ENCODE data around the gene COL11A1.

COL11A1 gene

DNA sequence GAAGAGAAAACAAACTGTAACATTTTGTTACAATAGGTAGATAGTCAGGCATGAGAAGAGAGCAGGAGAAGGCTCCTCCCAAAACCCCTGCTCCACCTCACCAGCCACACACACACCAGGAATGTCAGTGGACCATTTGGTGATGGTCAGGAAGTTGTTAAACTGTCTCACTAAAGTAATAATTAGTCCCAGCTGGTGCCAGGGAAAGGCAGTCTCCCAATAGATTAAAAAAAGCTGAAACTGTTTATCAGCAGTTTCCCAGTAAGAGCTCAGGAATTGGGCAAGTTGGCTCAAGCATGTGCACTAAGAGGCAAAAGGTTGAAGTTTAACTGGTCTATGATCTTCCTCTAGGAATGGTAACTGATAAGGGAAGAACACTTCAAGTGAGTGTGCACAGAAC is 249.6 kb downstream of the COL11A1 start:
- TF ChIP-seq, protein P1, sequence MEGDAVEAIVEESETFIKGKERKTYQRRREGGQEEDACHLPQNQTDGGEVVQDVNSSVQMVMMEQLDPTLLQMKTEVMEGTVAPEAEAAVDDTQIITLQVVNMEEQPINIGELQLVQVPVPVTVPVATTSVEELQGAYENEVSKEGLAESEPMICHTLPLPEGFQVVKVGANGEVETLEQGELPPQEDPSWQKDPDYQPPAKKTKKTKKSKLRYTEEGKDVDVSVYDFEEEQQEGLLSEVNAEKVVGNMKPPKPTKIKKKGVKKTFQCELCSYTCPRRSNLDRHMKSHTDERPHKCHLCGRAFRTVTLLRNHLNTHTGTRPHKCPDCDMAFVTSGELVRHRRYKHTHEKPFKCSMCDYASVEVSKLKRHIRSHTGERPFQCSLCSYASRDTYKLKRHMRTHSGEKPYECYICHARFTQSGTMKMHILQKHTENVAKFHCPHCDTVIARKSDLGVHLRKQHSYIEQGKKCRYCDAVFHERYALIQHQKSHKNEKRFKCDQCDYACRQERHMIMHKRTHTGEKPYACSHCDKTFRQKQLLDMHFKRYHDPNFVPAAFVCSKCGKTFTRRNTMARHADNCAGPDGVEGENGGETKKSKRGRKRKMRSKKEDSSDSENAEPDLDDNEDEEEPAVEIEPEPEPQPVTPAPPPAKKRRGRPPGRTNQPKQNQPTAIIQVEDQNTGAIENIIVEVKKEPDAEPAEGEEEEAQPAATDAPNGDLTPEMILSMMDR (IDR thresholded peaks at IDR 0.05), result no peak
- no peak for TF ChIP-seq ZFX (IDR thresholded peaks at IDR 0.05; ENCODE audit: borderline replicate concordance)

DNA sequence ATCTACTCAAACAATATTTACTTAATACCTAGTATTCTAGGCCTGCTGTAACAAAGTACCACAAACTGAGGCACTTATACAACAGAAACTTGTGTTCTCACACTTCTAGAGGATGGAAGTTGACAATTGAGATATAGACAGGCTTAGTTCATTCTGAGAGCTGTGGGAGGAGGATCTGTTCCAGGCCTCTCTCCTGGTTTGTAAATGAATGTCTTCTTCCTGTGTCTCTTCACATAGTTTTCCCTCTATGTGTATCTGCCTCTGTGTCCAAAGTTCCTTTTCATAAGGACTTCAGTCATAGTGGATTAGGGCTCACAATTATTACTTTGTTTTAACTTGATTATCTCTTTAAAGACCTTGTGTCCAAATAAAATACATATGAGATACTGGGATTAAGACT is 251.1 kb downstream of the COL11A1 start:
- no peak overlapping the region for H3K27ac ChIP-seq
- TF ChIP-seq, protein P1 (IDR thresholded peaks at IDR 0.05), result no peak
- no peak for TF ChIP-seq ZFX (IDR thresholded peaks at IDR 0.05; ENCODE audit: borderline replicate concordance)

More for the DNA sequence above, 249.6 kb downstream of the COL11A1 start:
- H3K27ac ChIP-seq, result no peak overlapping the region

DNA sequence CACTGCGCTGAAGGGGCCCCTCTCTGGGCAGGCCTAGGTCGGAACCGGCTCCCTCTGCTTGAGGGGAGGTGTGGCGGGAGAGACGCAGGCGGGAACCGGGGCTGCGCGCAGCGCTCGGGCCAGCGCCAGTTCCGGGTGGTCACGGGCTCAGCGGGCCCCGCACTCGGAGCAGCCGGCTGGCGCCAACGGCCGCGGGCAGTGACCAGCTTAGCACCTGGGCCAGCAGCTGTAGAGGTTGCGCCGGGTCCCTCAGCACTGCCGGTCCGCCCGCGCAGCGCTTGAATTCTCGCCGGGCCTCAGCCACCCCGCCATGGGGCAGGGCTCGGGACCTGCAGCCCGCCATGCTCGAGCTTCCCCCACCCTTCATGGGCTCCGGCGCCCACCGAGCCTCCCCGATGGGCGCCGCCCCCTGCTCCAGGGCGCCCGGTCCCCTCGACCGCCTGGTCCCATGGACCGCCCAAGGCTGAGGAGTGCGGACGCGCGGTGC is 254.6 kb downstream of the COL11A1 start:
- no peak overlapping the region for H3K27ac ChIP-seq
- TF ChIP-seq, protein P1 (IDR thresholded peaks at IDR 0.05), result no peak
- no peak for TF ChIP-seq ZFX (IDR thresholded peaks at IDR 0.05; ENCODE audit: borderline replicate concordance)

DNA sequence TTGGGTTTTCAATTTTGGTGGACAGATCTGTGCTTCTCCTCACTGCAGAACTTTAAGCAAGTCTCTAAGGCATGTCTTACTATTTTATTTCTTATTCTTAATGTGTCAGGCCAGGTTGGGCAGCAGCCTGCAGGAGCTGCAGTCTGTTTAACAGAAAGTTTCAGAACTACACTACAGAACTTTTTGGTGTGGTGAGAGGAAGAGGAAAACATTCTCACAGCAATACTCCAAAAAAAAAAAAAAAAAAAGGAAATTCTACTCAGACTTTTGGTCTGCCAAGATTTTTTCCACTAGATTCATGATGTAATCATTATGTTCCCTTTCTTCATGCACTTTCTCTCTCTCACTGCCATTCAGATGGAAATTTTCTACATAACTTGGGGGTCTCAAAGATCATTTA is 255.2 kb downstream of the COL11A1 start:
- H3K27ac ChIP-seq, result no peak overlapping the region
- TF ChIP-seq, protein P1 (IDR thresholded peaks at IDR 0.05), result no peak
- no peak for TF ChIP-seq ZFX (IDR thresholded peaks at IDR 0.05; ENCODE audit: borderline replicate concordance)

DNA sequence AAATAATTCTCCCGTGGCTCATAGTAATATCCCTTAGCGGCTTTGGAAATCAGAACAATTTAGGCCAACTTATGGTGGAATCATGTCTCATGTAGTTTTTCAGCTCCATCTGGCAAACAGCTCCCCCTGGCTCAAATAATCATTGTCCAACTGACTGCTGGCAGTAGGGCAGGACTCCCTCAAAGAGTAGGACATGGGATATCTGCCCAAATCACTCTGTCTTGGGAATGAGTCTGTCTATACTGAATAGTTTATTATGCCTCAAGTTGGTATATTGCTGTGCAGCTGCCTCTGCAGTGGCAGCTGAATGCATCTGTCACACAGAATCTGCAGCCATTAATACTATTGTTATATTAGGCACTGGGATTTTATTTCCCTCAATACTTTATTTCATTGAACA is 255.7 kb downstream of the COL11A1 start:
- no peak for TF ChIP-seq ZFX (IDR thresholded peaks at IDR 0.05; ENCODE audit: borderline replicate concordance)
- TF ChIP-seq, protein P1 (IDR thresholded peaks at IDR 0.05), result no peak
- no peak overlapping the region for H3K27ac ChIP-seq

DNA sequence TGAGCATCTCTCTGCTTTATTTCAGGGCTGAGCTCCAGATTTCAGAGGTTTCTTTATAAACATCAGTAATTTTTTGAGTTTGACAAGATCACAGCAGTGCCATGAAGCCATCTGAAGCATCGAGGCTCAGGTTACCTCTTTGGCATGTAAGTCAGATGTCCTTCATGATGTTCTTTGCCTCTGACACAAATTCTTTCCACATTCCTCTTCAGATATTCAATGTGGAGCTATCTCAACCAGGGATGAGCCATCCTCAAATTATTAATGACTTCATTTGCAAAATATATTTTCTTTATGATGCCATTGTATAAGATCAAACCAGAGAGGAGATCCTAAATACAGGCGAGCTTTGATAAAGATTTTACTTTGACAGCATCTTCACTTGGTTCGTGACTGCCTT is 256.7 kb downstream of the COL11A1 start:
- H3K27ac ChIP-seq, result no peak overlapping the region
- TF ChIP-seq, protein P1 (IDR thresholded peaks at IDR 0.05), result no peak
- no peak for TF ChIP-seq ZFX (IDR thresholded peaks at IDR 0.05; ENCODE audit: borderline replicate concordance)

DNA sequence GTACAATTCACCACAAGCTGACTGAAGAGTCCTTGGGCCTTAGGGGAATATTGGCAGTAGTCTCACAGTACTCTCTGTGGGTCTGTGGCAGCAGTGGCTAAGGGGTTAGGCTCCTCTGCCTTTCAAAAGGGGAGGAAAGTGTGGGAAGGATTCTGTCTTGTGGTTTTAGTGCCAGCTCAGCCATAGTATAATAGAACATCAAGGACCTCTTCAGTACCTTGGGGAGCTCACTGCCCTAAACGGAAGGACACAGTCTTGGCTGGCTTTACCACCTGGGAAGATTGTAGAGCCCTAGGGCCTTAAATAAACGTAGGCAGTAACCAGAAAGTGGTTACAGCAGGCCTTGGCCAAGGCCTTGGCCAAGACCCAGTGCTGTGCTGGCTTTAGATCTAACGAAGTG is 265.7 kb downstream of the COL11A1 start:
- TF ChIP-seq, protein P1 (IDR thresholded peaks at IDR 0.05), result no peak
- no peak for TF ChIP-seq ZFX (IDR thresholded peaks at IDR 0.05; ENCODE audit: borderline replicate concordance)

More for the DNA sequence above, 265.7 kb downstream of the COL11A1 start:
- H3K27ac ChIP-seq, result no peak overlapping the region
